ENCODE results near the gene SLC35G4.
"Not testable (repeated sequence)": the region's sequence is repeated elsewhere in the genome, so short reads cannot be mapped to it uniquely, and the experiment has no call there.

SLC35G4 gene

GRCh38 chr18:11609488-11609887 lies at the start of gene SLC35G4:
SLC35G4 (plus strand) TSS chr18:11609596; CDS start chr18:11609596, 0 bp downstream.
- not testable (repeated sequence) for DNase-seq

GRCh38 chr18:11561293-11561692 lies 48.1 kb upstream of the SLC35G4 start:
- peak; percentile 80 for DNase-seq

GRCh38 chr18:11565716-11566115 lies 43.7 kb upstream of the SLC35G4 start:
- no peak for DNase-seq

GRCh38 chr18:11566236-11566965 lies 43.0 kb upstream of the SLC35G4 start:
- DNase-seq, result no peak

- DNase-seq, result peak; percentile 64
These were observed 42.0 kb upstream of the SLC35G4 start for GRCh38 chr18:11567396-11567795.

- DNase-seq, result no peak
These were observed 39.3 kb upstream of the SLC35G4 start for GRCh38 chr18:11570073-11570588.

GRCh38 chr18:11570769-11571412 lies 38.5 kb upstream of the SLC35G4 start:
- DNase-seq, result peak; percentile 32

GRCh38 chr18:11572201-11572600 lies 37.2 kb upstream of the SLC35G4 start:
- DNase-seq, result no peak

- no peak for DNase-seq
These were observed 34.9 kb upstream of the SLC35G4 start for GRCh38 chr18:11574545-11574944.

- DNase-seq, result no peak
These were observed 31.9 kb upstream of the SLC35G4 start for GRCh38 chr18:11577271-11578112.

GRCh38 chr18:11578799-11579198 lies 30.6 kb upstream of the SLC35G4 start:
- DNase-seq, result no peak

- DNase-seq, result no peak
These were observed 29.5 kb upstream of the SLC35G4 start for GRCh38 chr18:11579916-11580315.

GRCh38 chr18:11581286-11581685 lies 28.1 kb upstream of the SLC35G4 start:
- DNase-seq, result no peak

GRCh38 chr18:11585596-11585995 lies 23.8 kb upstream of the SLC35G4 start:
- no peak for DNase-seq

- no peak for DNase-seq
These were observed 22.5 kb upstream of the SLC35G4 start for GRCh38 chr18:11586896-11587295.

- DNase-seq, result no peak
These were observed 22.0 kb upstream of the SLC35G4 start for GRCh38 chr18:11587432-11587831.

GRCh38 chr18:11587846-11588245 lies 21.6 kb upstream of the SLC35G4 start:
- no peak for DNase-seq

- no peak for DNase-seq
These were observed 17.4 kb upstream of the SLC35G4 start for GRCh38 chr18:11591957-11592356.

- DNase-seq, result no peak
These were observed 9.1 kb upstream of the SLC35G4 start for GRCh38 chr18:11600321-11600720.

- DNase-seq, result peak; percentile 7
These were observed 1.5 kb upstream of the SLC35G4 start for GRCh38 chr18:11607906-11608305.

- not testable (repeated sequence) for DNase-seq
These were observed 778 bp upstream of the SLC35G4 start for GRCh38 chr18:11608618-11609017.

- DNase-seq, result not testable (repeated sequence)
These were observed 3.7 kb downstream of the SLC35G4 start for GRCh38 chr18:11613073-11613472.

- DNase-seq, result not testable (repeated sequence)
These were observed 4.2 kb downstream of the SLC35G4 start for GRCh38 chr18:11613611-11614010.
